Activated gamma-delta T cell (primary cell): ENCODE measurements around the gene PITPNM2.

ENCODE experiments used
- DNase-seq: peaks from one replicate; lab custom pipeline; 2025; lab: John Stamatoyannopoulos, UW

PITPNM2 gene

GRCh38 chr12:123143736-123144461 lies 7.0 kb downstream of the PITPNM2 start:
- no peak for DNase-seq

- no peak for DNase-seq
These were observed 7.8 kb downstream of the PITPNM2 start for GRCh38 chr12:123142921-123143735.

GRCh38 chr12:123142518-123142840 lies 8.4 kb downstream of the PITPNM2 start:
- DNase-seq = no peak

GRCh38 chr12:123141615-123142517 lies 9.0 kb downstream of the PITPNM2 start:
- no peak for DNase-seq

GRCh38 chr12:123140676-123141614 lies 9.9 kb downstream of the PITPNM2 start:
- no peak for DNase-seq

GRCh38 chr12:123139926-123140675 lies 10.8 kb downstream of the PITPNM2 start:
- DNase-seq = no peak

GRCh38 chr12:123135688-123136087 lies 15.2 kb downstream of the PITPNM2 start:
- no peak for DNase-seq

GRCh38 chr12:123134826-123135225 lies 16.1 kb downstream of the PITPNM2 start:
- no peak for DNase-seq

GRCh38 chr12:123134271-123134671 lies 16.6 kb downstream of the PITPNM2 start:
- DNase-seq = no peak

GRCh38 chr12:123133701-123134100 lies 17.2 kb downstream of the PITPNM2 start:
- no peak for DNase-seq

- DNase-seq = no peak
These were observed 17.8 kb downstream of the PITPNM2 start for GRCh38 chr12:123132951-123133619.

- DNase-seq = no peak
These were observed 18.9 kb downstream of the PITPNM2 start for GRCh38 chr12:123131879-123132402.

- no peak for DNase-seq
These were observed 19.5 kb downstream of the PITPNM2 start for GRCh38 chr12:123131291-123131832.

- no peak for DNase-seq
These were observed 21.3 kb downstream of the PITPNM2 start for GRCh38 chr12:123129621-123130020.

GRCh38 chr12:123127182-123127495 lies 23.8 kb downstream of the PITPNM2 start:
- DNase-seq = no peak

- no peak for DNase-seq
These were observed 24.4 kb downstream of the PITPNM2 start for GRCh38 chr12:123126294-123127181.

- DNase-seq = no peak
These were observed 28.3 kb downstream of the PITPNM2 start for GRCh38 chr12:123122626-123123025.

GRCh38 chr12:123121670-123122069 lies 29.2 kb downstream of the PITPNM2 start:
- DNase-seq = no peak
